Gastroesophageal sphincter (tissue), 3 donors: ENCODE results near the gene IL19.

Source experiments
- EP300 ChIP-seq: sonication (generic); formaldehyde crosslinking; IDR thresholded peaks from one replicate; pipeline ENCODE4 v1.6.1; 2017; ENCODE audit warnings: antibody characterized with exemption, mild to moderate bottlenecking
- POLR2AphosphoS5 ChIP-seq: sonication (generic); formaldehyde crosslinking; IDR thresholded peaks from one replicate; pipeline ENCODE4 v1.6.1; 2017; ENCODE audit warnings: antibody characterized with exemption
- TF ChIP-seq, protein P1 (sequence below), 4 experiments: fragments of 200-600 bp in 2 of 4; fragments of 450-650 bp in 2 of 4; sonication (generic) in 1 of 4; IDR thresholded peaks; one replicate each; pipeline ENCODE4 v1.5.1; 2017 to 2019; ENCODE audit warnings: antibody characterized with exemption in 4 of 4, mild to moderate bottlenecking in 2 of 4, moderate library complexity in 2 of 4

- TF ChIP-seq, protein P1, sequence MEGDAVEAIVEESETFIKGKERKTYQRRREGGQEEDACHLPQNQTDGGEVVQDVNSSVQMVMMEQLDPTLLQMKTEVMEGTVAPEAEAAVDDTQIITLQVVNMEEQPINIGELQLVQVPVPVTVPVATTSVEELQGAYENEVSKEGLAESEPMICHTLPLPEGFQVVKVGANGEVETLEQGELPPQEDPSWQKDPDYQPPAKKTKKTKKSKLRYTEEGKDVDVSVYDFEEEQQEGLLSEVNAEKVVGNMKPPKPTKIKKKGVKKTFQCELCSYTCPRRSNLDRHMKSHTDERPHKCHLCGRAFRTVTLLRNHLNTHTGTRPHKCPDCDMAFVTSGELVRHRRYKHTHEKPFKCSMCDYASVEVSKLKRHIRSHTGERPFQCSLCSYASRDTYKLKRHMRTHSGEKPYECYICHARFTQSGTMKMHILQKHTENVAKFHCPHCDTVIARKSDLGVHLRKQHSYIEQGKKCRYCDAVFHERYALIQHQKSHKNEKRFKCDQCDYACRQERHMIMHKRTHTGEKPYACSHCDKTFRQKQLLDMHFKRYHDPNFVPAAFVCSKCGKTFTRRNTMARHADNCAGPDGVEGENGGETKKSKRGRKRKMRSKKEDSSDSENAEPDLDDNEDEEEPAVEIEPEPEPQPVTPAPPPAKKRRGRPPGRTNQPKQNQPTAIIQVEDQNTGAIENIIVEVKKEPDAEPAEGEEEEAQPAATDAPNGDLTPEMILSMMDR (IDR thresholded peaks at IDR 0.05): no peak
- TF ChIP-seq EP300 (no peak), POLR2AphosphoS5 (no peak)
These were observed 95.5 kb downstream of the IL19 start for GRCh38 chr1:206866062-206866461.
